PC-9 (cell line): ENCODE data around the gene KCNAB3. TPM values are rescaled to one million over a fixed set of nuclear protein-coding genes. Genes with fewer than 3 reads are reported as not detected.

Experiments used
- BruUV-seq: library from RNA; stranded (reverse); fragments of 400-500 nt; replicated peaks from 2 replicates; lab custom pipeline; 2021; lab: Mats Ljungman, UMichigan
- CTCF ChIA-PET: fragments of 300-600 bp; sonication (Branson Sonifier 250); formaldehyde crosslinking; loops from one replicate; lab custom pipeline; 2022; ENCODE audit warnings: antibody characterized with exemption; lab: Charles Lee
- POLR2A ChIA-PET: fragments of 300-600 bp; sonication (Branson Sonifier 250); formaldehyde crosslinking; loops from one replicate; lab custom pipeline; 2022; ENCODE audit warnings: antibody characterized with exemption; ENCODE audit not compliant: unreplicated experiment; lab: Charles Lee
- DNase-seq, 2 experiments: peaks; one replicate each; pipeline versions ENCODE4 v3.0.0 to v3.0.0-alpha.2; 2015 to 2022; ENCODE audit warnings: mixed read lengths in 1 of 2
- H2AFZ ChIP-seq: fragments of 200-600 bp; sonication (generic); 2 replicates; pipeline ENCODE4 v1.8.1; 2017; ENCODE audit warnings: antibody characterized with exemption
- H3F3A ChIP-seq: fragments of 200-600 bp; sonication (generic); 2 replicates; pipeline ENCODE4 v1.8.1; 2017; ENCODE audit warnings: antibody characterized with exemption, mild to moderate bottlenecking, low read depth; ENCODE audit not compliant: insufficient read depth
- H3K27ac ChIP-seq: fragments of 200-600 bp; sonication (generic); 2 replicates; pipeline ENCODE4 v1.6.1; 2016; ENCODE audit warnings: mixed run types
- H3K27me3 ChIP-seq: fragments of 200-600 bp; sonication (generic); 2 replicates; pipeline ENCODE4 v1.6.1; 2016; ENCODE audit warnings: low read depth, mixed run types; ENCODE audit not compliant: insufficient read depth
- H3K36me3 ChIP-seq: fragments of 200-600 bp; sonication (generic); 2 replicates; pipeline ENCODE4 v1.6.1; 2016; ENCODE audit warnings: low read depth, mixed run types
- H3K4me1 ChIP-seq: fragments of 200-600 bp; sonication (generic); replicated peaks from 2 replicates; pipeline ENCODE4 v1.6.1; 2016; ENCODE audit warnings: mixed run types; ENCODE audit not compliant: insufficient read depth
- H3K4me2 ChIP-seq: fragments of 200-600 bp; sonication (generic); 2 replicates; pipeline ENCODE4 v1.6.1; 2017; ENCODE audit warnings: mixed run types
- H3K4me3 ChIP-seq: fragments of 200-600 bp; sonication (generic); 2 replicates; pipeline ENCODE4 v1.6.1; 2016; ENCODE audit warnings: mixed run types
- H3K79me2 ChIP-seq: fragments of 200-600 bp; sonication (generic); 2 replicates; pipeline ENCODE4 v1.6.1; 2017; ENCODE audit warnings: low read depth, mixed run types
- H3K9me2 ChIP-seq: fragments of 200-600 bp; sonication (generic); 2 replicates; pipeline ENCODE4 v1.8.1; 2017; ENCODE audit warnings: mild to moderate bottlenecking; ENCODE audit not compliant: insufficient read depth
- H3K9me3 ChIP-seq: fragments of 200-600 bp; sonication (generic); 2 replicates; pipeline ENCODE4 v1.8.1; 2016; ENCODE audit warnings: low read depth; ENCODE audit not compliant: insufficient read depth
- H4K20me1 ChIP-seq: fragments of 200-600 bp; sonication (generic); 2 replicates; pipeline ENCODE4 v1.8.1; 2017; ENCODE audit not compliant: insufficient read depth
- CTCF ChIP-seq: fragments of 200-600 bp; sonication (generic); conservative IDR thresholded peaks from 2 replicates; pipeline ENCODE4 v1.6.1; 2017; ENCODE audit warnings: mixed run types, antibody characterized with exemption, mild to moderate bottlenecking, moderate library complexity
- EZH2 ChIP-seq: fragments of 200-600 bp; sonication (generic); IDR thresholded peaks from 2 replicates; pipeline ENCODE4 v1.8.0; 2017; ENCODE audit warnings: antibody characterized with exemption, low read depth
- intact Hi-C: fragments of 100-400 bp; cut with micrococcal nuclease; formaldehyde crosslinking; loops from one replicate; pipeline ENCODE4 v1.10.0; 2022; ENCODE audit not compliant: unreplicated experiment
- total RNA-seq: library from RNA; stranded (reverse); gene quantifications from 2 replicates; pipeline ENCODE4 v1.2.3, GENCODE V29; 2021

KCNAB3 gene
- total RNA-seq, 1 experiment from 2014 or later, result 13.8 TPM

DNA sequence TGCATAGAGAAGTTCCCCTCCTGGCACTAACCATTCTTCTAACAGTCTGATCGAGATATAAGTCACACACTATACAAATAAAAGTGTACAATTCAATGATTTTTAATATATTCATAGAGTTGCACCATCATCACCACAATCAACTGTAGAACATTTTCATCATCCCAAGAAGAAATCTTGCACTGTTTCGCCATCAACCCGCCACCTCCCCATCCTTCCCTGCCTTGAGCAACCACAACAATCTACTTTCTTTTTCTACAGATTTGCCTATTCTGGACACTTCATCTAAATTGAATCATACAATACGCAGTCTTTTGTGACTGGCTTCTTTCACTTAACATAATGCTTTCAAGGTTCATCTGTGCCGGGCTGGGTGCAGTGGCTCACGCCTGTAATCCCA lies 39.8 kb upstream of the KCNAB3 start:
- no peak overlapping the region for H3K4me3 ChIP-seq
- no peaks in the 10 kb centered on the region for H3K79me2 ChIP-seq
- H3F3A ChIP-seq, result no peaks in the 10 kb centered on the region
- H4K20me1 ChIP-seq, result no peaks in the 10 kb centered on the region
- TF ChIP-seq EZH2 (no peak), CTCF (no peak)
- no peak overlapping the region for H3K27ac ChIP-seq
- H3K4me1 ChIP-seq, result no peaks in the 10 kb centered on the region
- intact Hi-C loops, result no loop called here
- H3K4me2 ChIP-seq, result no peak overlapping the region
- H3K36me3 ChIP-seq, result no peaks in the 10 kb centered on the region
- no peaks in the 10 kb centered on the region for H3K9me3 ChIP-seq
- no peaks in the 10 kb centered on the region for H3K27me3 ChIP-seq
- POLR2A ChIA-PET, result no interaction called here
- BruUV-seq, result no TSS peak
- no peaks in the 10 kb centered on the region for H3K9me2 ChIP-seq
- CTCF ChIA-PET, result interaction anchor here (0.6 to 0.7 kb wide), 2 partner anchors 21 to 64 kb away, joined by 6 to 16 read pairs; no protein-coding TSS in a partner anchor
- DNase-seq, result no peak
- H2AFZ ChIP-seq, result no peak overlapping the region

DNA sequence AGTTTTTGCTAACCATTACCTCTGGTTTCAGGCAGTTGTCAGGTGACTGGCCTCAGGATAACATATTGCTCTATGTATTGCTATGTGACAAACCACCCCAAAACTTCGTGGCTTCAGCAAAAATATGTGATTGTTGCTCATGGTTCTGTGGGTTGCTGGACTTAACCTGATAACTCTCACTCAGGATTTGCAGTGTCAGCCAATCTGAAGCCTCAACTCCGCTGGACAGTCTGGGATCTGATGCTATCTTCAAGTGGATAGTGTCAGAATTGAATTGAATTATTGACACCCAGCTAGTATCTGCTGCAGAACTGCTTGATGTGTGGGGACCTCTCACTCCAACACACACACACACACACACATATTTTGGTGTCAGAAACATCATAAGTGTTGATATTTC lies 38.1 kb upstream of the KCNAB3 start:
- POLR2A ChIA-PET, result no interaction called here
- Histone ChIP-seq H3K36me3 (no peaks in the 10 kb centered on the region), H3K4me2 (no peak overlapping the region), H2AFZ (no peak overlapping the region), H3K4me3 (no peak overlapping the region), H3K27ac (no peak overlapping the region), H3K79me2 (no peaks in the 10 kb centered on the region), H3K9me3 (no peaks in the 10 kb centered on the region), H3F3A (no peaks in the 10 kb centered on the region), H3K9me2 (no peaks in the 10 kb centered on the region), H3K4me1 (no peaks in the 10 kb centered on the region), H4K20me1 (no peaks in the 10 kb centered on the region), H3K27me3 (no peaks in the 10 kb centered on the region)
- DNase-seq, result no peak
- intact Hi-C loops, result no loop called here
- TF ChIP-seq EZH2, result no peak
- no peak for TF ChIP-seq CTCF
- BruUV-seq, result no TSS peak
- CTCF ChIA-PET, result no interaction called here

DNA sequence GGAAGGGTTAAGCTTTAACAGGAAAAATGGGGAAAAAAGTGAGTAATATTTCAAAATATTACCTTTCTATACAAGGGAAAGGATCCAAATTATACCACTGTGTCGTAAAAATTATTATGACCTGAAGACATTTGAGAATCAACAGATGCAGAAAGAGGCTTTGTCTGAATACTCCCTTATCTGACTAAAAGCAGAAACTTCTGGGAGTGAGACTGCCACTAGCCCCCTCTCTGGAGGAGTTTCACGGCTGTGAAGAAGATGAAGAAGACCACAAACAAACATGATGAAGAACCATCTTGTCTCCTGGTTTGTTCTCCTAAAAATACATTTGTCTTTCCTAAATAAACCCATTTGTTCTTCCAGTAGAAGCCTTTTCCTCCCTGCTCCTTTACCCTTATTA lies 31.8 kb upstream of the KCNAB3 start:
- Histone ChIP-seq H3F3A (no peaks in the 10 kb centered on the region), H3K36me3 (no peaks in the 10 kb centered on the region), H3K4me1 (peaks cover 5% of the 10 kb centered on the region; the same call in 1 of the 2 replicates), H3K27ac (no peak overlapping the region), H3K4me2 (no peak overlapping the region), H3K27me3 (no peaks in the 10 kb centered on the region), H3K4me3 (no peak overlapping the region), H4K20me1 (no peaks in the 10 kb centered on the region), H3K9me3 (no peaks in the 10 kb centered on the region), H3K79me2 (no peaks in the 10 kb centered on the region), H3K9me2 (no peaks in the 10 kb centered on the region), H2AFZ (no peak overlapping the region)
- no TSS peak for BruUV-seq
- intact Hi-C loops, result no loop called here
- POLR2A ChIA-PET, result no interaction called here
- DNase-seq, result no peak
- CTCF ChIA-PET, result no interaction called here
- TF ChIP-seq EZH2, result no peak
- no peak for TF ChIP-seq CTCF
